T-cell (primary cell): ENCODE measurements around the gene TBC1D12. TPM values are rescaled to one million over a fixed set of nuclear protein-coding genes. Genes with fewer than 3 reads are reported as not detected.
"Not testable (repeated sequence)": the region's sequence is repeated elsewhere in the genome, so short reads cannot be mapped to it uniquely, and the experiment has no call there.

Source experiments
- ATAC-seq, 4 experiments: fragments of 200-7000 bp in 3 of 4; fragments of 150-1000 bp in 1 of 4; cut with Tn5 transposase; replicated peaks in 1 of 4; 1 replicate in 3 of 4; 2 replicates in 1 of 4; pipeline ENCODE4 v1.10.0; 2021; ENCODE audit warnings: moderate library complexity in 3 of 4, mild to moderate bottlenecking in 2 of 4, moderate number of reproducible peaks in 1 of 4
- CTCF ChIA-PET, 2 donors: fragments of 300-600 bp; sonication (Branson Sonifier 250); formaldehyde crosslinking; loops; one replicate each; lab custom pipeline; 2022; ENCODE audit warnings: antibody characterized with exemption in 2 of 2; lab: Charles Lee
- POLR2A ChIA-PET, 2 donors: fragments of 300-600 bp; sonication (Branson Sonifier 250); formaldehyde crosslinking; loops; one replicate each; lab custom pipeline; 2022; ENCODE audit warnings: antibody characterized with exemption in 2 of 2; lab: Charles Lee
- DNase-seq, 35 experiments: peaks; one replicate each; pipeline versions ENCODE4 v3.0.0 to v3.0.0-alpha.2; 2013 to 2023
- H3K27ac ChIP-seq: one replicate; pipeline ENCODE4 v1.5.1; 2013; ENCODE audit warnings: low read length
- H3K27me3 ChIP-seq, 2 experiments: replicated peaks in 1 of 2; 1 replicate in 1 of 2; 2 replicates in 1 of 2; pipeline versions ENCODE4 v1.6.1 to v1.7.0; 2013; ENCODE audit warnings: low read length in 1 of 2, mixed read lengths in 1 of 2; ENCODE audit not compliant: control insufficient read depth in 2 of 2, insufficient read depth in 2 of 2; ENCODE audit errors: extremely low read depth in 1 of 2
- H3K36me3 ChIP-seq, 2 donors: 1 replicate in 1 of 2; 2 replicates in 1 of 2; pipeline versions ENCODE4 v1.6.1 to v1.7.0; 2013; ENCODE audit warnings: low read length in 1 of 2; ENCODE audit not compliant: control insufficient read depth in 2 of 2, insufficient read depth in 1 of 2; ENCODE audit errors: extremely low read depth in 1 of 2
- H3K4me1 ChIP-seq, 2 experiments: 1 replicate in 1 of 2; 2 replicates in 1 of 2; pipeline versions ENCODE4 v1.6.1 to v1.7.0; 2013; ENCODE audit warnings: low read length in 2 of 2, mixed read lengths in 1 of 2; ENCODE audit not compliant: insufficient read depth in 2 of 2, control insufficient read depth in 1 of 2; ENCODE audit errors: extremely low read depth in 1 of 2
- H3K4me3 ChIP-seq, 2 donors: 1 replicate in 1 of 2; 2 replicates in 1 of 2; pipeline versions ENCODE4 v1.5.1 to v1.7.0; 2013; ENCODE audit warnings: mild to moderate bottlenecking in 2 of 2, low read length in 1 of 2, moderate library complexity in 1 of 2; ENCODE audit not compliant: control insufficient read depth in 1 of 2; ENCODE audit errors: extremely low read depth in 1 of 2
- H3K9me3 ChIP-seq: 2 replicates; pipeline ENCODE4 v1.7.0; 2013
- H3K27ac Mint-ChIP-seq, 2 donors: one replicate each; pipeline ENCODE4 v1.8.0; 2020 to 2021; ENCODE audit warnings: mild to moderate bottlenecking in 2 of 2, mixed read lengths in 2 of 2
- H3K27me3 Mint-ChIP-seq, 2 donors: one replicate each; pipeline ENCODE4 v1.8.0; 2021 to 2022; ENCODE audit warnings: mixed read lengths in 2 of 2
- H3K36me3 Mint-ChIP-seq: one replicate; pipeline ENCODE4 v1.8.0; 2021; ENCODE audit warnings: mixed read lengths
- H3K4me1 Mint-ChIP-seq, 3 donors: one replicate each; pipeline ENCODE4 v1.8.0; 2020 to 2022; ENCODE audit warnings: mixed read lengths in 3 of 3, mild to moderate bottlenecking in 1 of 3
- H3K4me3 Mint-ChIP-seq, 3 donors: one replicate each; pipeline ENCODE4 v1.8.0; 2020 to 2022; ENCODE audit warnings: mild to moderate bottlenecking in 3 of 3, mixed read lengths in 3 of 3, moderate library complexity in 3 of 3
- H3K9me3 Mint-ChIP-seq, 3 donors: one replicate each; pipeline ENCODE4 v1.8.0; 2020 to 2022; ENCODE audit warnings: mixed read lengths in 3 of 3
- WGBS: methylation state at CpG from one replicate; pipeline ENCODE4 v1.1.5; 2013; ENCODE audit warnings: missing lambda C conversion rate; ENCODE audit not compliant: insufficient coverage; 5-methylcytosine and 5-hydroxymethylcytosine counted together
- total RNA-seq, 35 experiments: library from RNA in 6 of 35; stranded (reverse) in 6 of 35; fragments of 120-200 nt in 1 of 35; gene quantifications; one replicate each; pipeline versions ENCODE4 v1.2.1 to v1.2.4 and lab custom pipeline; 2013 to 2026

TBC1D12 gene
- total RNA-seq, 5 donors from 2014 or later (not counting 1 experiment from before 2014, with no cell fraction given): 0.16 to 0.53 (median 0.27) TPM; not detected in 1

DNA sequence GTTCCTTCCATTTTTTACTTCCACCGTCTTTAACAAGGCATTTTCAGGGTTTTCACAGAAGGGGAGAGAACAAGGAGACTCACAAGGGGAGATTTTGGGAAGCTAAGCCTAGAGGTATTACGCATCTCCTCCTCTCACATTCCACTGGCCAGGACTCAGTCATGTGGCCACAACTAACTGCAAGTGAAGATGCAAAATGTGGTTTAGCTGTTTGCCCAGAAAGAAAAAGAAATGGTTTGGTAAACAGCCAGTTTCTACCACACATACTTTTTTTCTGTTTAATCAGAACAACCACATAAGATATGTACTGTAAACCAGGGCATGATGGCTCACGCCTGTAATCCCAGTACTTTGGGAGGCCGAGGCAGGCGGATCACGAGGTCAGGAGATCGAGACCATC lies 121.8 kb downstream of the TBC1D12 start:
- 90% methylated on average over 5 of the region's 7 CpGs for WGBS

DNA sequence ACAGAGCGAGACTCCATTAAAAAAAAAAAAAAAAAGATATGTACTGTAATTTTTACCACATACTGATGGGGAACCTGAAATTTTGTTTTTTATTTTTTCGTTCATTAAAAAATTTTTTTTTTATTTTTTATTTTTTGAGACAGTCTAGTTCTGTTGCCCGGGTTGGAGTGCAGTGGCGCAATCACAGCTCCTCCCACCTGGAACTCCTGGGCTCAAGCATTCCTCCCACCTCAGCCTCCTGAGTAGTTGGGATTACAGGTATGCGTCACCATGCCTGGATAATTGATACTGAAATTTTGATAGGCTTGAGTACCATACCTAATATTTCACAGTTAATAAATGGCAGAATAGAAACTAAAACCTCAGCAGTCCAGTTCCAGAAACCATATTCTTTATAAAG lies 122.4 kb downstream of the TBC1D12 start:
- Mint-ChIP-seq H3K9me3 (no peaks in the 10 kb centered on the region), H3K4me3 (no peak overlapping the region), H3K4me1 (no peaks in the 10 kb centered on the region), H3K36me3 (no peaks in the 10 kb centered on the region), H3K27me3 (peaks cover 10 to 11% of the 10 kb centered on the region in 2 donors), H3K27ac (no peak overlapping the region)
- no peak for DNase-seq
- Histone ChIP-seq H3K36me3 (no peaks in the 10 kb centered on the region), H3K4me1 (no peaks in the 10 kb centered on the region), H3K4me3 (no peak overlapping the region), H3K9me3 (no peaks in the 10 kb centered on the region), H3K27ac (no peak overlapping the region), H3K27me3 (peaks cover 0 to 7% of the 10 kb centered on the region in 2 experiments)
- CTCF ChIA-PET: no interaction called here
- no peak for ATAC-seq
- no CpG with 5 or more reads among the region's 5 CpGs for WGBS
- POLR2A ChIA-PET: interaction anchor here in 1 of 2 donors (0.7 kb wide), 1 partner anchor 854 kb away, joined by 6 read pairs; no protein-coding TSS in a partner anchor

More for the DNA sequence above, 121.8 kb downstream of the TBC1D12 start:
- Histone ChIP-seq H3K27me3 (peaks cover 0 to 6% of the 10 kb centered on the region in 2 experiments), H3K36me3 (no peaks in the 10 kb centered on the region), H3K4me1 (no peaks in the 10 kb centered on the region), H3K27ac (no peak overlapping the region), H3K9me3 (no peaks in the 10 kb centered on the region), H3K4me3 (no peak overlapping the region)
- Mint-ChIP-seq H3K27ac (no peak overlapping the region), H3K9me3 (no peaks in the 10 kb centered on the region), H3K27me3 (peaks cover 10 to 11% of the 10 kb centered on the region in 2 donors), H3K4me3 (no peak overlapping the region), H3K4me1 (no peaks in the 10 kb centered on the region), H3K36me3 (no peaks in the 10 kb centered on the region)
- DNase-seq: no peak
- ChIA-PET CTCF (no interaction called here), POLR2A (interaction anchor here in 1 of 2 donors (0.7 kb wide), 1 partner anchor 854 kb away, joined by 6 read pairs; no protein-coding TSS in a partner anchor)
- no peak for ATAC-seq

DNA sequence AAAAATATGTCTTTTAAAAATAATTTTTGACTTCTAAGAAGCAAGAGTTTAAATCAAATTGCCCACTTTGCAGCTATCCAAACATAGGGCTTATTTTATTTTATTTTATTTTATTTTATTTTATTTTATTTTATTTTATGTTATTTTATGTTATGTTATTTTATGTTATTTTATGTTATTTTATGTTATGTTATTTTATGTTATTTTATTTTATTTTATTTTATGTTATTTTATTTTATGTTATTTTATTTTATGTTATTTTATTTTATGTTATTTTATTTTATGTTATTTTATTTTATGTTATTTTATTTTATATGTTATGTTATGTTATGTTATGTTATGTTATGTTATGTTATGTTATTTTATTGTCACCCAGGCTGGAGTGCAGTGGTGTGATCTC lies 129.2 kb downstream of the TBC1D12 start:
- H3K27ac Mint-ChIP-seq, H3K4me3 ChIP-seq, H3K9me3 Mint-ChIP-seq, DNase-seq, H3K27ac ChIP-seq, H3K4me3 Mint-ChIP-seq, H3K4me1 ChIP-seq, POLR2A ChIA-PET, H3K4me1 Mint-ChIP-seq, ATAC-seq, CTCF ChIA-PET, H3K36me3 ChIP-seq, H3K36me3 Mint-ChIP-seq, H3K27me3 ChIP-seq, H3K9me3 ChIP-seq: not testable (repeated sequence)
- peaks cover 4 to 17% of the 10 kb centered on the region in 2 donors for H3K27me3 Mint-ChIP-seq

DNA sequence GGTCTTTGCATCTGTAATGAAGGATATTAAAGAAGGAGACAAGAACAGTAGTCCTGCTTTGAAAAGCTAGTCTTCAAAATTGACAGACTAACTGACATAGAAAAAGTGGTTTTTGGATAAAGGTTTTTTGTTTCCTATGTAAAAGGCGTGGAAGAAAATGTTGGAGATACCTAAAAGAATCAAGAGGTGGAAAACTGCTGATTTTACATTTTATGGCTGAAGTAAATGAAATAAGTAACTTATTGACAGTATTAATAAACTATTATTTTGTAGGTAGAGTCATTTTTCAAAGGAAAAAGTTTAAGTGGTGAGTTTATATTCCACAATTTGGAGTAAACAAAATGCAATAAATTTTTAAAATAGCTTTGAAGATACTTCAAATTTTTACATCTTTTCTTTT lies 130.7 kb downstream of the TBC1D12 start:
- H3K4me3 Mint-ChIP-seq: no peak overlapping the region
- no peaks in the 10 kb centered on the region for H3K36me3 Mint-ChIP-seq
- ATAC-seq (no peak), DNase-seq (no peak)
- H3K9me3 Mint-ChIP-seq: no peaks in the 10 kb centered on the region
- H3K4me1 ChIP-seq: no peaks in the 10 kb centered on the region
- H3K27ac ChIP-seq: no peak overlapping the region
- H3K4me3 ChIP-seq: no peak overlapping the region
- peaks cover 4 to 17% of the 10 kb centered on the region in 2 donors for H3K27me3 Mint-ChIP-seq
- no peaks in the 10 kb centered on the region for H3K4me1 Mint-ChIP-seq
- ChIA-PET POLR2A (no interaction called here), CTCF (no interaction called here)
- no peaks in the 10 kb centered on the region for H3K9me3 ChIP-seq
- no peaks in the 10 kb centered on the region for H3K36me3 ChIP-seq
- peaks cover 0 to 11% of the 10 kb centered on the region in 2 experiments for H3K27me3 ChIP-seq
- WGBS: no CpG with 5 or more reads among the region's 1 CpG
- no peak overlapping the region for H3K27ac Mint-ChIP-seq

DNA sequence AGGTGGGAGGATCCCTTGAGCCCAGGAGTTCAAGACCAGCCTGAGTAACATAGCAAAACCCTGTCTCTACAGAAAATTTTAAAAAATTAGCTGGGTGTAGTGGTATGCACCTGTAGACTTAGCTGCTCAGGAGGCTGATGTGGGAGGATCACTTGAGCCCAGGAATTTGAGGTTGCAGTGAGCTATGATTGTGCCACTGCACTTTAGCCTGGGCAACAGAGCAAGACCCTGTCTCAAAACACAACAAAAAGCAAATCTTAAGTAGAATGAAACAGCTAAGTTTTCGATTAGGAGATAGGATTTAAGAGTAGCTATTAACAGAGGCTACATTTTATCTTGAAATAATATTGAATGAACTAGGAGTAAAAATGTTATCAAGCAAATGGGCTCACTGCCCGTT lies 139.9 kb downstream of the TBC1D12 start:
- H3K4me3 ChIP-seq, H3K9me3 Mint-ChIP-seq, CTCF ChIA-PET, H3K27me3 ChIP-seq, H3K36me3 ChIP-seq, H3K9me3 ChIP-seq, H3K27me3 Mint-ChIP-seq, H3K27ac ChIP-seq, H3K4me3 Mint-ChIP-seq, H3K36me3 Mint-ChIP-seq, H3K27ac Mint-ChIP-seq, ATAC-seq, DNase-seq, POLR2A ChIA-PET: not testable (repeated sequence)
- peaks cover 21 to 24% (median 22%) of the 10 kb centered on the region in 3 donors for H3K4me1 Mint-ChIP-seq
- H3K4me1 ChIP-seq: peaks cover 11% of the 10 kb centered on the region in 2 experiments
- 100% methylated on average over 1 of the region's 2 CpGs for WGBS

DNA sequence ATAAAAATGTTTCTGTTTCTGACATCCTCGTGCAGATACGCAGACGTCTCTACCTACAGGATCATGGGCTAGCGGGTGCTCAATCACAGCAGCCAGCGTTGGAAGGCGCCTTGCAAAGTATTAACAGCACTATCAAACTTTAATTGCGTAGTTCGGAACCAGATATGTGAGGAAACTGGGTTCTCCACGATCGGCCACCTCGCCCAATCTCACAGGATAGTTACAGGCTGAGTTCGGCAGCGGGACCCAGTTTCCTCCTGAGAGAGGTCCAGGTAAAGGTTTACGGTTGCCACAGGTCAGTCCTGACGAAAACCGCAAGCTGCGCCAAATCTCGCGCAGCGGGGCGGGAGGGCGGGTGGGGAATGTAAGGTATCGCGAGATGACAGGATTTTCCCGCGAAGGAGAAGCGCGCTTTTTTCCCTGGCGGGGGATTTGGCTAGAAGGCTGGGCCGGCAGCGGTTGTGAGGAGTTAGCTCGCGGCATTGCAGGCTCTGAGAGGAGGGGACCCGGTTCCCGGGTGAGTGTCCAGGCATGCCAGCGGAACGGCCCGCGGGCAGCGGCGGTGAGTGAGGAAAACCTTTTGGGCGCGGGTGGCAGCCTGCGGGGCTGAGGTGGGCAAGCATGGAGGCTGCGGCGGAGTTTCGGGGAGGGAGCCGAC lies 143.2 kb downstream of the TBC1D12 start, which contains the start of gene HELLS:
HELLS (plus strand) TSS at position 398 of the 658 bp plus-strand sequence; CDS start at position 532, 134 bp downstream.
- ATAC-seq (peak; percentile 76 to 83 (median 78)), DNase-seq (peak; percentile 22 to 80 (median 52))
- POLR2A ChIA-PET: interaction anchor here in 1 of 2 donors (0.6 kb wide), 1 partner anchor 10 kb away, joined by 3 read pairs; no protein-coding TSS in a partner anchor
- Histone ChIP-seq H3K4me3 (peak within 1 kb of the TSS; percentile 73 to 99), H3K4me1 (peaks cover 11% of the 10 kb centered on the region in 2 experiments), H3K9me3 (no peaks in the 10 kb centered on the region), H3K27me3 (no peaks in the 10 kb centered on the region), H3K27ac (peak within 1 kb of the TSS; percentile 75), H3K36me3 (no peaks in the 10 kb centered on the region)
- Mint-ChIP-seq H3K36me3 (no peaks in the 10 kb centered on the region), H3K27me3 (peaks cover 0 to 2% of the 10 kb centered on the region in 2 donors), H3K4me1 (peaks cover 22 to 26% (median 24%) of the 10 kb centered on the region in 3 donors), H3K27ac (peak within 1 kb of the TSS; percentile 78 to 90), H3K9me3 (no peaks in the 10 kb centered on the region), H3K4me3 (peak within 1 kb of the TSS; percentile 90 to 98 (median 96))
- WGBS: 0% methylated on average over 37 of the region's 48 CpGs
- CTCF ChIA-PET: interaction anchor here in 1 of 2 donors (0.6 kb wide), 1 partner anchor 185 kb away, joined by 3 read pairs; no protein-coding TSS in a partner anchor
